Measurements from ENCODE around the gene JAK3.
A peak's percentile ranks its signal among the peaks of the same experiment; 100 is the strongest.

JAK3 gene

GRCh38 chr19:17865364-17866311 lies 17.9 kb upstream of the JAK3 start:
- DNase-seq, result no peak

GRCh38 chr19:17863520-17864182 lies 15.9 kb upstream of the JAK3 start:
- no peak for DNase-seq

- no peak for DNase-seq
Measured at GRCh38 chr19:17862711-17863519, 15.1 kb upstream of the JAK3 start.

- no peak for DNase-seq
Measured at GRCh38 chr19:17861542-17862402, 14.0 kb upstream of the JAK3 start.

- no peak for DNase-seq
Measured at GRCh38 chr19:17860993-17861360, 13.2 kb upstream of the JAK3 start.

GRCh38 chr19:17860331-17860992 lies 12.7 kb upstream of the JAK3 start:
- DNase-seq, result no peak

- peak; percentile 99 to 100 for DNase-seq
Measured at GRCh38 chr19:17859533-17860330, 11.9 kb upstream of the JAK3 start, which contains the start of gene RPL18A. RPL18A (plus strand) TSS chr19:17859910; CDS start chr19:17859957, 47 bp downstream.

- peak; percentile 44 to 90 for DNase-seq
Measured at GRCh38 chr19:17855280-17856152, 7.7 kb upstream of the JAK3 start.

- DNase-seq, result no peak
Measured at GRCh38 chr19:17854061-17854460, 6.3 kb upstream of the JAK3 start.

- DNase-seq, result no peak
Measured at GRCh38 chr19:17848595-17849292, 962 bp upstream of the JAK3 start.

- DNase-seq, result no peak
Measured at GRCh38 chr19:17846146-17846545, 1.6 kb downstream of the JAK3 start.

- no peak for DNase-seq
Measured at GRCh38 chr19:17843908-17844490, 3.8 kb downstream of the JAK3 start.

- no peak for DNase-seq
Measured at GRCh38 chr19:17843292-17843827, 4.4 kb downstream of the JAK3 start.

- DNase-seq, result no peak
Measured at GRCh38 chr19:17842663-17843291, 5.0 kb downstream of the JAK3 start.

- peak; percentile 96 to 98 for DNase-seq
Measured at GRCh38 chr19:17841810-17842662, 5.7 kb downstream of the JAK3 start.

- DNase-seq, result no peak
Measured at GRCh38 chr19:17841371-17841809, 6.4 kb downstream of the JAK3 start.

- DNase-seq, result no peak
Measured at GRCh38 chr19:17840019-17840418, 7.8 kb downstream of the JAK3 start.

Measured in NCI-H446 (cell line).